Nephron (organoid): Measurements from ENCODE around the gene TSPAN1.

ENCODE experiments used
- H3K27ac Mint-ChIP-seq, 3 experiments: 2 replicates each; pipeline ENCODE4 v1.8.0; 2020; ENCODE audit warnings: mixed read lengths in 3 of 3, mild to moderate bottlenecking in 2 of 3, moderate library complexity in 1 of 3
- H3K27me3 Mint-ChIP-seq: 2 replicates; pipeline ENCODE4 v1.8.0; 2021; ENCODE audit warnings: low read depth, mild to moderate bottlenecking, moderate library complexity, mixed read lengths
- H3K36me3 Mint-ChIP-seq: 2 replicates; pipeline ENCODE4 v1.8.0; 2020; ENCODE audit warnings: low read depth, mixed read lengths
- H3K4me1 Mint-ChIP-seq: 2 replicates; pipeline ENCODE4 v1.8.0; 2020; ENCODE audit warnings: mixed read lengths
- H3K4me3 Mint-ChIP-seq, 3 experiments: 2 replicates each; pipeline ENCODE4 v1.8.0; 2020; ENCODE audit warnings: mild to moderate bottlenecking in 3 of 3, mixed read lengths in 3 of 3, moderate library complexity in 2 of 3
- H3K9me3 Mint-ChIP-seq: 2 replicates; pipeline ENCODE4 v1.8.0; 2020; ENCODE audit warnings: mixed read lengths
- TF ChIP-seq, protein P1 (sequence below), 3 experiments: fragments of 200-600 bp; sonication (generic); IDR thresholded peaks; one replicate each; pipeline ENCODE4 v1.5.0; 2021; ENCODE audit warnings: antibody characterized with exemption in 3 of 3; ENCODE audit not compliant: unreplicated experiment in 3 of 3

TSPAN1 gene

GRCh38 chr1:46166521-46167462 is 8.1 kb upstream of the TSPAN1 start:
- H3K4me1 Mint-ChIP-seq: no peaks in the 10 kb centered on the region
- no peak overlapping the region for H3K27ac Mint-ChIP-seq
- H3K27me3 Mint-ChIP-seq: peaks cover 56% of the 10 kb centered on the region
- no peaks in the 10 kb centered on the region for H3K9me3 Mint-ChIP-seq
- H3K4me3 Mint-ChIP-seq: peak overlapping the region; percentile 56 to 65 (median 58)
- H3K36me3 Mint-ChIP-seq: no peaks in the 10 kb centered on the region
- TF ChIP-seq, protein P1, sequence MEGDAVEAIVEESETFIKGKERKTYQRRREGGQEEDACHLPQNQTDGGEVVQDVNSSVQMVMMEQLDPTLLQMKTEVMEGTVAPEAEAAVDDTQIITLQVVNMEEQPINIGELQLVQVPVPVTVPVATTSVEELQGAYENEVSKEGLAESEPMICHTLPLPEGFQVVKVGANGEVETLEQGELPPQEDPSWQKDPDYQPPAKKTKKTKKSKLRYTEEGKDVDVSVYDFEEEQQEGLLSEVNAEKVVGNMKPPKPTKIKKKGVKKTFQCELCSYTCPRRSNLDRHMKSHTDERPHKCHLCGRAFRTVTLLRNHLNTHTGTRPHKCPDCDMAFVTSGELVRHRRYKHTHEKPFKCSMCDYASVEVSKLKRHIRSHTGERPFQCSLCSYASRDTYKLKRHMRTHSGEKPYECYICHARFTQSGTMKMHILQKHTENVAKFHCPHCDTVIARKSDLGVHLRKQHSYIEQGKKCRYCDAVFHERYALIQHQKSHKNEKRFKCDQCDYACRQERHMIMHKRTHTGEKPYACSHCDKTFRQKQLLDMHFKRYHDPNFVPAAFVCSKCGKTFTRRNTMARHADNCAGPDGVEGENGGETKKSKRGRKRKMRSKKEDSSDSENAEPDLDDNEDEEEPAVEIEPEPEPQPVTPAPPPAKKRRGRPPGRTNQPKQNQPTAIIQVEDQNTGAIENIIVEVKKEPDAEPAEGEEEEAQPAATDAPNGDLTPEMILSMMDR (IDR thresholded peaks at IDR 0.05; ENCODE audit: unreplicated experiment in 3 of 3): no peak

GRCh38 chr1:46168477-46168876 is 6.4 kb upstream of the TSPAN1 start:
- Mint-ChIP-seq H3K4me1 (no peaks in the 10 kb centered on the region), H3K27me3 (peaks cover 54% of the 10 kb centered on the region), H3K9me3 (no peaks in the 10 kb centered on the region), H3K4me3 (no peak overlapping the region), H3K27ac (no peak overlapping the region), H3K36me3 (no peaks in the 10 kb centered on the region)
- TF ChIP-seq, protein P1 (IDR thresholded peaks at IDR 0.05; ENCODE audit: unreplicated experiment in 3 of 3): no peak

DNA sequence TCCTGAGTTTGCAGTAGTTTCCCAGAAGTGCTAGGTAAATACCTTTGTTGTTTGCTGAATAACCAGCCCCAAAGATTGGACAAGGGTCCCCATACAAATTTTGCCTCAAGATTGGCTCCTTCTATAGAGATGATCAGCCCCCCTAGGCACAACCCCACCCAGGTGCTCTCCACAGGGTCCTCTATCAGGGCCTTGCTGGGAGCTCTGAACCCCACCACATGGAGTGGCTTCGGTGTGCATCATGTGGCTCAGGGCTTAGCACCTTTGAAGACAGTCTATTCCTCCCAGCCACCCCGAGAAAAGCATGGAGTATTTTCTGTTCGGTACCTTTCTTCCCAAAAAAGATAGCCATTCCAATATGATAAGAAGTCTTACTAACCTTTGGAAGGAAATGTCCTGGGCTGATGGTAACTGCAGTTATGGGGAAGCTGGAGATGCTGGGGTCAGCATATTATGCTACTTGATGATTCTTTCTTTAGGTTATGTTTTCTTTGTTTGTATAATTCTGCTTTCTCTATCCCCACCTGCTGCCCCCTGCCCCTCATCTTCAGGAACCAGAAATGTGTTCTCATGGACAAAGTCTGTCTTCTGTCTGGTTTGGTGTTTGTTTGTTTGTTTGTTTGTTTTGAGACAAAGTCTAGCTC is 5.0 kb upstream of the TSPAN1 start:
- Mint-ChIP-seq H3K36me3 (no peaks in the 10 kb centered on the region), H3K9me3 (no peaks in the 10 kb centered on the region), H3K4me1 (no peaks in the 10 kb centered on the region), H3K27ac (no peak overlapping the region), H3K4me3 (no peak overlapping the region), H3K27me3 (peaks cover 43% of the 10 kb centered on the region)
- TF ChIP-seq, protein P1 (IDR thresholded peaks at IDR 0.05; ENCODE audit: unreplicated experiment in 3 of 3): no peak

DNA sequence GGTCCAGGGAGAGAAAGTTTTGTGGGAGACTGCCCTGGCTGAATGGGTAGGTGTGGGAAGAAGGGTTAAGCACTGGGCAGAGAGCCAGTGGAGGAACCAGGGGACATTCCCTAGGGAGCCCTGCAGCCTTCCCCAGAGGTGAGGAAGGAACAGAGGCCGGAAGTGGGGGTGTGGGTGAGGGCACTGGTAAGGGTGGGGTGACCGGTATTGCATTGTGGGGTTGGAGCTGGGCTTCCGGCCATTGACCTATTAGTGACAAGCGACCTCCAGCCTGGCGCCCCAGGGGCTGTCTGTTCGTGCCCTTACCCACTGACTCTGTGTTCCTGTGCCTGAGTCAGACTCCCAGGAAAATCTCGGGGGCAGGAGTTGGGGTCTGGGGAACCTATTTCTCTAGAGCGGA is 3.5 kb upstream of the TSPAN1 start:
- TF ChIP-seq, protein P1 (IDR thresholded peaks at IDR 0.05; ENCODE audit: unreplicated experiment in 3 of 3): no peak
- Mint-ChIP-seq H3K9me3 (no peaks in the 10 kb centered on the region), H3K36me3 (no peaks in the 10 kb centered on the region), H3K27me3 (peaks cover 39% of the 10 kb centered on the region), H3K27ac (peak overlapping the region in 2 of 3 experiments; percentile 32 to 43), H3K4me1 (no peaks in the 10 kb centered on the region), H3K4me3 (no peak overlapping the region)

DNA sequence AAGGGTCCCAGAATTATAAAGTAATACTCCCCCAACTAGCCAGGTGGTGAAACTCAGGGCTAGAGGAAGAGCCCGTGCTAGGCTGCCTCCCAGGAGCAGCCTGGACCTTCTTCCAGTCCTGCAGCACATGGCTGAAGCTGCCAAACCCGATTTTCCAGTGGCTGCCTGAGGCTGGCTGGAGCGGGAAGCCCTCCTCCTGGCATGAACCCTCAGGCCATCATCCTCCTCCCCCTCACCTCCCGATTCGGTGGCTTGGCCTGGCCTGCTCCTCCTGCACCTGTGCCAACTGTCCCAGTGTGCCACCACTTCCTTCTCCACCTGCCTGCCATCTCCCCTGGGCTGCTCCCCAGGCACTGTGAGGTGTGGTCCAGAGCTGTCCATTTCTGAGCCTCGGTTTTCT is 3.0 kb upstream of the TSPAN1 start:
- no peaks in the 10 kb centered on the region for H3K4me1 Mint-ChIP-seq
- no peaks in the 10 kb centered on the region for H3K36me3 Mint-ChIP-seq
- TF ChIP-seq, protein P1 (IDR thresholded peaks at IDR 0.05; ENCODE audit: unreplicated experiment in 3 of 3): no peak

More for the DNA sequence above, 3.0 kb upstream of the TSPAN1 start:
- Mint-ChIP-seq H3K9me3 (no peaks in the 10 kb centered on the region), H3K4me3 (no peak overlapping the region), H3K27ac (peak overlapping the region in 2 of 3 experiments; percentile 43 to 49), H3K27me3 (peaks cover 33% of the 10 kb centered on the region)
